Upper lobe of left lung (tissue), 4 donors: ENCODE data around the gene OSTC.

Experiments
- POLR2A ChIP-seq, 4 donors: fragments of 450-650 bp; IDR thresholded peaks; one replicate each; pipeline ENCODE4 v1.5.1; 2016 to 2017; ENCODE audit warnings: antibody characterized with exemption in 4 of 4, mild to moderate bottlenecking in 2 of 4
- POLR2AphosphoS5 ChIP-seq, 2 donors: sonication (generic); formaldehyde crosslinking; IDR thresholded peaks; one replicate each; pipeline ENCODE4 v1.5.1; 2017; ENCODE audit warnings: antibody characterized with exemption in 2 of 2
- TF ChIP-seq, protein P1 (sequence below), 6 experiments: fragments of 450-650 bp in 4 of 6; fragments of 200-600 bp in 2 of 6; sonication (generic) in 2 of 6; IDR thresholded peaks; one replicate each; pipeline ENCODE4 v1.5.1; 2016 to 2019; ENCODE audit warnings: antibody characterized with exemption in 6 of 6

DNA sequence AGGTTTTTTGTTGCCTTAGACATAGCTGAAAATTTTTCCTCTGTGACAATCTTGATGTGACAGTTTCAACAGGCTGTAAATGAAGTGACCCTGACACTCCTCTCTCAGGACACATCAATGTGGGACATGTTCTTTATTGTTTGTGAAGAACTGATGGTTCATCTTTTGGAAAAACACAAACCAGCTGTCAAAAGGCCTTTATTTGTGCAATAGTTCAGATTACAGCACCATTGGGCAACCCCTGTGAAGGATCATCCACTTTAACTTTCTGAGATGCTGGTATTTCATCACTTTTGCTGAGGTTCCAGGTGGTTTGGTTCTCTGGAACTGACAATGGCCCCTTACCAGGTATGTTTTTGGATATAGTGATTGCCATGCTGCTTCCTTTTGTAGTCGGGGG is 40.3 kb downstream of the OSTC start:
- TF ChIP-seq, protein P1, sequence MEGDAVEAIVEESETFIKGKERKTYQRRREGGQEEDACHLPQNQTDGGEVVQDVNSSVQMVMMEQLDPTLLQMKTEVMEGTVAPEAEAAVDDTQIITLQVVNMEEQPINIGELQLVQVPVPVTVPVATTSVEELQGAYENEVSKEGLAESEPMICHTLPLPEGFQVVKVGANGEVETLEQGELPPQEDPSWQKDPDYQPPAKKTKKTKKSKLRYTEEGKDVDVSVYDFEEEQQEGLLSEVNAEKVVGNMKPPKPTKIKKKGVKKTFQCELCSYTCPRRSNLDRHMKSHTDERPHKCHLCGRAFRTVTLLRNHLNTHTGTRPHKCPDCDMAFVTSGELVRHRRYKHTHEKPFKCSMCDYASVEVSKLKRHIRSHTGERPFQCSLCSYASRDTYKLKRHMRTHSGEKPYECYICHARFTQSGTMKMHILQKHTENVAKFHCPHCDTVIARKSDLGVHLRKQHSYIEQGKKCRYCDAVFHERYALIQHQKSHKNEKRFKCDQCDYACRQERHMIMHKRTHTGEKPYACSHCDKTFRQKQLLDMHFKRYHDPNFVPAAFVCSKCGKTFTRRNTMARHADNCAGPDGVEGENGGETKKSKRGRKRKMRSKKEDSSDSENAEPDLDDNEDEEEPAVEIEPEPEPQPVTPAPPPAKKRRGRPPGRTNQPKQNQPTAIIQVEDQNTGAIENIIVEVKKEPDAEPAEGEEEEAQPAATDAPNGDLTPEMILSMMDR (IDR thresholded peaks at IDR 0.05), result no peak
- no peak for TF ChIP-seq POLR2AphosphoS5 (IDR thresholded peaks at IDR 0.05)
- TF ChIP-seq POLR2A (IDR thresholded peaks at IDR 0.05), result no peak
